D341Med (cell line): ENCODE measurements around the gene CDCP1.
"Not testable (repeated sequence)": the region's sequence is repeated elsewhere in the genome, so short reads cannot be mapped to it uniquely, and the experiment has no call there.

Source experiments
- DNase-seq: peaks from one replicate; pipeline ENCODE4 v3.0.0; 2012; ENCODE audit warnings: low spot score

CDCP1 gene

GRCh38 chr3:45084361-45084760 is 61.8 kb downstream of the CDCP1 start:
- no peak for DNase-seq

GRCh38 chr3:45083023-45083422 is 63.2 kb downstream of the CDCP1 start:
- no peak for DNase-seq

DNA sequence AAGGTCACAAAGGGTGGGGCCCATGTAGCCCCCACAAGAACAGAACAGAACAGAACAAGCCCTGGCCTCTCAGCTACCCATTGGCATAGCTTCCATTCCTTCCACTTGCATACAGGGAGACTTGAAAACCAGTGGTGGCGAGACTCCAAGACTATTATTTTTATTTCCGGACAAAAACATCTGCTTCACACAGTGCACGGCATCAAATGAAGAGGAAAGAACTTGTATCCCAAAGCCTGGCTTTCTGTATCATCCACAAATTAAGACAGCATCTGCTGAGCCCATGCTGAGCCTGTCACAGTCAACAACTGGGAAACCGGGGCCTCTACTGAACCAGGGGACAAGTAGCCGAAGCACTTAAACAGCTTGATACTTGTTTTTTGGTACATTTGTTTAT is 64.0 kb downstream of the CDCP1 start:
- DNase-seq, result no peak

DNA sequence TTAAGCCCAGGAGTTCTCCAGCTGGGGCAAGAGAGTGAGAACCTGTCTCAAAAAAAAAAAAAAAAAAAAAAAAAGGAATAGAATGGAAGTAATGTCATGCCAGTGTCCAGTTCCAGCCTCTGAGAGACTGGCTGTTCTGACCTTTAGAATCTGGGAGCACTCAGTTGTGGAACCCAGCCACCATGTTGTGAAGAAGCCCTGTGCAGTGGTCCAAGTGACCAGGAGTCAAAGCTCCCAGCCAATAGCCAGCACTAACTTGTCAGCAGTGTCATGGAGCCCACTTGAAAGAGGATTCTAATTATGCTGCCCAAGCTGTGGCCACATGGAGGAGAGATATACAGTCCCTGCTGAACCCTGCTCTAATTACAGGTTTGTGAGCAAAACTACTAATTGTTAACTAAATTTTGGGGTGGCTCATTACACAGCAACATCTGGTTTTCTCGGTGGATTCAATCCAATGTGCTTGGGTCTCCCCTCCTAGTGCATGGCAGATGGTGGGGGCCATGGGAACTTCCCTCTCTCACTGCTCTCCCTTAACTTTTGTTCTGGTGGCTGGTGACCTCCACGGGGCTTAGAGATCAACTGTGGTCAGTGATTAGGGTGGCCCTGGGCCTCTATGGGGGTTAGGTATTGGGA is 64.6 kb downstream of the CDCP1 start:
- no peak for DNase-seq

DNA sequence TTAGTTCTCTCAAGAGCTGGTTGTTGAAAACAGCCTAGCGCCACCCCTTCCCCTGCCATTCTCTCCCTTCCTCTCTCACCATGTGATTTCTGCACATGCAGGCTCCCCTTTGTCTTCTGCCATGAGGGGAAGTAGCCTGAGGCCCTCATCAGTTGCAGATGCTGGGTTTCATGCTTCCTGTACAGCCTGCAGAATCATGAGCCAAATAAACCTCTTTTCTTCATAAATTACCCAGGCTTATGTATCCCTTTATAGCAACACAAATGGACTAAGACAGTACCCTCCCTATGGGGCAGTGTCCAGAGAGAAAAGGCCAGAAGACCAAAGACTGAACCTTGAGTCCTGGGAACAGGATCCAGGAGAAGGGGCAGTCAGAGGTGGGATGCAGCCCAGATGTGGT is 65.4 kb downstream of the CDCP1 start:
- no peak for DNase-seq

DNA sequence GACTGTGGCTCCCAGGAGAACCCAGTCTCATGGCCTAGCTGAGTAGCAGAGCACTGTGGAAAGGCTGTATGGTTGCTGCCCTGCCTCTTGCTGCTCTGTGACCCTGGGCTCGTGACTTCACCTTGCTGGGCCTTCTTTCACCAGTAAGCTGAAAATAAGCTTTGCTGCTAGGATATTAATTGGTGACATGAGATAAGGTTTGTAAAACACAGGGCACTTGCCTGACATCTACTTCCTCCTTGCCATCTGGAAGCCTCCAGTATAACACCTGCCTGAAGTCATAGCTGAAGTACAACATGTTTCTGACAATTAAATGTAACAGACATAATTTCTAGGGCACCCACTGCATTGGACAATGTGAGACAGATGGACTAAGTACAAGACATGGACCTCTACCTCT is 66.5 kb downstream of the CDCP1 start:
- no peak for DNase-seq

- no peak for DNase-seq
Observed at GRCh38 chr3:45078910-45079522, 67.2 kb downstream of the CDCP1 start.

DNA sequence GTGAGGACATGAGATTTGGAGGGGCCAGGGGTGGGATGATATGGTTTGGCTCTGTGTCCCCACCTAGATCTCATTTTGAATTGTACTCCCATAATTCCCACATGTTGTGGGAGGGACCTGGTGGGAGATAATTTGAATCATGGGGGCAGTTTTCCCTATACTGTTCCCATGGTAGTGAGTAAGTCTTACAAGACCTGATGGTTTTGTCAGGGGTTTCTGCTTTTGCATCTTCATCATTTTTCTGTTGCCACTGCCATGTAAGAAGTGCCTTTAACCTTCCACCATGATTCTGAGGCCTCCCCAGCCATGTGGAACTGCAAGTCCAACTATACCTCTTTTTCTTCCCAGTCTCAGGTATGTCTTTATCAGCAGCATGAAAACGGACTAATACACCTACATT is 67.9 kb downstream of the CDCP1 start:
- not testable (repeated sequence) for DNase-seq

GRCh38 chr3:45075821-45076625 is 70.2 kb downstream of the CDCP1 start:
- DNase-seq, result no peak

GRCh38 chr3:45071075-45071474 is 75.1 kb downstream of the CDCP1 start:
- no peak for DNase-seq

GRCh38 chr3:45067941-45068340 is 78.2 kb downstream of the CDCP1 start:
- DNase-seq, result no peak

DNA sequence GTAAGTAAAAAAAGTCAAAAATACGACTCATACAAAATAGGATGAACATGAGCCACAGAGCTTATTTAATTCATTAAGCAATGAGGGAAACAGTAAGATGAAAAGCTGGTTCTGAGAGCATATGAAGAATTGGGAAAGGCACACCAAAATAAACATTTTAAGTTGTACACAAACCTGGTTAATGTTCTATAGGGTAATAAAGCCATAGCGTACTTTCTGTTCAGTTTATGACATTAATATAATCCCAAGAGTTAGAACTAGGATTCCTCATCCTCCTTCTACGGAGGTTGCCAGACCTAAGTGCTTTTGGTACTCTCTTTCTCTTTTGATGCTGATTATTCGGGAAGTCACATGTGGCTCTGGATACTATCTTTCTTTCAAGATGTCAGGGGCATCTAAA is 78.7 kb downstream of the CDCP1 start:
- DNase-seq, result no peak

- DNase-seq, result no peak
Observed at GRCh38 chr3:45066109-45066801, 79.9 kb downstream of the CDCP1 start.

DNA sequence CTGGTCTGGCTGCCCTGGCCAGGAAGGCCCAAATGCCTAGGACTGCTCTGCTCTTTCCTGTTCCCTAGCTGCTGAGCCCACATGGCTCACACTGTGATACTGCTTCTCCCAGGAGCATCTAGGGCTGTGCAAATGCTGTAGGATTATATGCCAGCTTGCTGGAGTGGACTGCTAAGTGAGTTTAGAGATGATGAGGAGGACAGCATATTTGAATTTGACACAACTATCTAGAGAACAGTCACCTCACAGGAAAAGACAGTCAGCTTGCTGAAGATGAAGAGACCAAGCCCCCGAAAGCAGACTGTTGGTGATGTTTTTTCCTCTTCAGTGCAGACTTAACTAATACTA is 80.8 kb downstream of the CDCP1 start:
- no peak for DNase-seq

DNA sequence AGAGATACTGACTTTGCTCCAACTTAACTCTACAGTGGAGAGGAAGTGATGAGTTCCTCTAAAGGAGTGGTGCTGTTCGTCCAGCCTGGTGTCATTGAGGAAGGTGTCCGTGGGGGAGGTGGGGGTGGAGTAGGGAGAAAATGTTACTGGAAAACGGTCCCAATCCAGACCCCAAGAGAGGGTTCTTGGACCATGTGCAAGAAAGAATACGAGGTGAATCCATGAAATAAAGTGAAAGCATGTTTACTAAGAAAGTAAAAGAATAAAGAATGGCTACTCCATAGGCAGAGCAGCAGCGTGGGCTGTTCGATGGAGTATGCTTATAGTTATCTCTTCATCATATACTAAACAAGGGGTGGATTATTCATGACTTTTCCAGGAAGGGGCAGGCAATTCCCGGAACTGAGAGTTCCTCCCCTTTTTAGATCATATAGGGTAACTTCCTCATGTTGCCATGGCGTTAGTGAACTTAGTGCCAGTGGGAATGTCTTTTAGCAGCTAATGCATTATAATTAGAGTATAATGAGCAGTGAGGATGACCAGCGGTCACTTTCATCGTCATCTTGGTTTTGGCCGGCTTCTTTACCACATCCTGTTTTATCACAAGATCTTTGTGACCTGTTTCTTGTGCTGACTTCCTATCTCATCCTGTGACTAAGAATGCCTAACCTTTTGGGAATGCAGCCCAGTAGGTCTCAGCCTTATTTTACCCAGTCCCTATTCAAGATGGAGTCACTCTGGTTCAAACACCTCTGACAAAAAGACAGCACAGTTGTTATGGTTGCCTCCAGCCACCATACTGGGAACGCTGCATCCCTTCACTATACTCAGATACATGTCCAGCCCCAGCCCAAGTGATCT is 81.4 kb downstream of the CDCP1 start:
- no peak for DNase-seq

DNA sequence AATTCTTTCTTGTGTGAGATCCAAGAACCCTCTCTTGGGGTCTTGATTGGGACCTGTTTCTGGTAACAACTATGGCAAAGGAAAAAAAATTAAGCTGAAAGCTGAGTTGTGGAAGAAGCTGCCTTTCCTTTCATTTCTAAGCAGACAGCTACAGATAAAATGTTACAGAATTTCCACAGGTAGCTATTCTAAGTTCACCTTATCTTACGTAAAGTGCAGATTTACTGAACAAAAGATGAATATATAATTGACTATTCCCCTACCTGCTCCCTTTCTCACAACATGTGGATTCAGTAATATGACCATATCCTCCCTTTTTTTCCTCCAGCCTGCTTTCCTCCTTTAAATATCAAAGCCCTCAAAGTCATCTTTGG is 83.5 kb downstream of the CDCP1 start:
- no peak for DNase-seq

- no peak for DNase-seq
Observed at GRCh38 chr3:45060165-45060892, 85.8 kb downstream of the CDCP1 start.

DNA sequence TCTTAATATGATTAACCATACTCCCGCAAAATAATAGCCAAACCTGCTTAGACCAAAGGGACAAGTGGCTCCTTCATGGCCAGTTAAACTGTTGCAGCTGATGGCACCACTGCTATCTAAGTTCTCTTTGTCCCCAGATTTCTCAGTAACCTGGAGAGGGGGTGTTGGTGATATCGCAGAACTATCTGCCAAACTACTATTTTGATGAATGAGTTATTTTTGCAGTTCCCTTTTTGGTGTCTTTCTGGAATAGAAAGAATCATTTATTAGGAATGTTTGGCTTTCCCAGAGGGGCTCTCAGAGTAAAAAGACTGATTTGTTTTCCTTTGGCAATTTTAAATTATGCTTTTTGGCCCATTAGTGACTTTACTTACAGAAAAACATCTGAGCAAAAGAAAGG is 87.0 kb downstream of the CDCP1 start:
- DNase-seq, result no peak

- DNase-seq, result no peak
Observed at GRCh38 chr3:45057557-45057956, 88.6 kb downstream of the CDCP1 start.

DNA sequence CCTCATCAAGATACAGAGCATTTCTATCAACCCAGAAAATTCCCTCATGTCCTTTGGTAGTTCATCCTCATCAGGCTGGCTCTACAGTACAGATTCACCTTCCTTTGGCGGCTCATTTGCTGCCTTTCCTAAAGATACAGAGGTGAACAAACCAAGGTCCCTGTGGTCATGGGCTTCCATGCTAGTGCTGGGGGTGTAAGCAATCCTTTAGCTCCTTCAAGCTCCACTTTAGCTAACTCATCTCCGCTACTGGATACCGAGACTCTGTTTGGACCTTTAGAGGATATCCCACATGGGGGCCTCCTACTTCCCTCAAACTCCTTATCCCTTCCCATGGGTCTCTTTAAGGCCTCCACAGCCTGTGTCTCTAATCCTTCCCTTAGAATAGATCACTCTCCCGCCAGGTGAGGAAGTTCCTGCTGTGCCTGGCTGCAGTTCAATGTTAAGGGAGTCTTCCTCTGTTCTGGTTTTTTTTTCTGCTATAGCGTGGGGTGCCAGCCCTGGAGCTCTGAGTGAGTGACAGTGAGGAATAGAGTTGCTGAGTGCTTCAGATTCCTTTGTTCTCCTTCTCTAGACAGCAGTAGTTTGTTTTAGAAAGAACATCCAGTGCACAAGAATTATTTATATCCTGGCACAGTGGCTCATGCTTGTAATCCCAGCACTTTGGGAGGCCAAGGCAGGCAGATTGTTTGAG is 89.4 kb downstream of the CDCP1 start:
- no peak for DNase-seq
